GM12891 (cell line): ENCODE data around the gene TTC7B.

Experiments used
- DNase-seq: peaks from one replicate; pipeline ENCODE4 v3.0.0; 2011; ENCODE audit warnings: low spot score; ENCODE audit not compliant: insufficient read length
- FAIRE-seq: peaks from 2 replicates; lab custom pipeline; 2011; peaks lifted over from hg19 to GRCh38; lab: Jason Lieb, UNC
- PAX5 ChIP-seq: IDR thresholded peaks from 2 replicates; pipeline ENCODE4 v1.6.1; 2011; ENCODE audit warnings: low read length, moderate library complexity, mild to moderate bottlenecking; ENCODE audit not compliant: insufficient read depth, severe bottlenecking
- POLR2A ChIP-seq: IDR thresholded peaks from 2 replicates; pipeline ENCODE4 v1.6.1; 2011; ENCODE audit warnings: low read depth, low read length, control low read depth
- POLR2AphosphoS5 ChIP-seq: IDR thresholded peaks from 2 replicates; pipeline ENCODE4 v1.6.1; 2011; ENCODE audit warnings: low read depth, low read length, control low read depth
- POU2F2 ChIP-seq: IDR thresholded peaks from 2 replicates; pipeline ENCODE4 v1.6.1; 2011; ENCODE audit warnings: low read depth, mild to moderate bottlenecking, control low read depth, low read length, moderate library complexity
- SPI1 ChIP-seq: IDR thresholded peaks from 2 replicates; pipeline ENCODE4 v1.6.1; 2011; ENCODE audit warnings: low read depth, low read length, control low read depth
- TAF1 ChIP-seq: IDR thresholded peaks from 2 replicates; pipeline ENCODE4 v1.6.1; 2011; ENCODE audit warnings: low read depth, low read length, control low read depth

The TTC7B gene

GRCh38 chr14:90564496-90564895 lies 251.7 kb downstream of the TTC7B start:
- no peak for FAIRE-seq
- TF ChIP-seq SPI1 (no peak), POU2F2 (no peak), PAX5 (no peak), POLR2AphosphoS5 (no peak), POLR2A (no peak), TAF1 (no peak)
- no peak for DNase-seq

- FAIRE-seq (no peak), DNase-seq (no peak)
- TF ChIP-seq POLR2AphosphoS5 (no peak), TAF1 (no peak), POLR2A (no peak), PAX5 (no peak), SPI1 (no peak), POU2F2 (no peak)
Measured at GRCh38 chr14:90562652-90563051, 253.6 kb downstream of the TTC7B start.

DNA sequence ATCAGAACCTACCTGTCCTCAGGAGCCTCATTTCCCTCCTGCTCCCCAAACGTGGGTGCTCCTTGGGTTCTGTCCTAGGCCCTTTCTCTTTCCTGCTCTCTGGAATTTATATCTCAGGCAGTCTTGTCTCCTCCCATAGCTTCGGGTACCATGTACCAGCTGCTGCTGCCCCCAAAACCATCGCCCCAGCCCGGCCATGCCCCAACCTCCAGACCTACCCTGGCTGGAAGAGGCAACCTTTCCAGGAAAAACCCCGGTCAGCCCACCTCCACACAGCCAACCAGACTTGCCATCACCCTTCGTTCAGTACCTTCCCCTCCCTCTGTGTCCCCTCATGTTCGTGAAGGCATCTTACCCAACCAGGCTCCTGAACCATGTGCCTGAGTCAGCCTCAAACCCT lies 254.3 kb downstream of the TTC7B start:
- TF ChIP-seq SPI1 (no peak), TAF1 (no peak), POLR2AphosphoS5 (no peak), PAX5 (no peak), POLR2A (no peak), POU2F2 (no peak)
- DNase-seq (no peak), FAIRE-seq (no peak)

DNA sequence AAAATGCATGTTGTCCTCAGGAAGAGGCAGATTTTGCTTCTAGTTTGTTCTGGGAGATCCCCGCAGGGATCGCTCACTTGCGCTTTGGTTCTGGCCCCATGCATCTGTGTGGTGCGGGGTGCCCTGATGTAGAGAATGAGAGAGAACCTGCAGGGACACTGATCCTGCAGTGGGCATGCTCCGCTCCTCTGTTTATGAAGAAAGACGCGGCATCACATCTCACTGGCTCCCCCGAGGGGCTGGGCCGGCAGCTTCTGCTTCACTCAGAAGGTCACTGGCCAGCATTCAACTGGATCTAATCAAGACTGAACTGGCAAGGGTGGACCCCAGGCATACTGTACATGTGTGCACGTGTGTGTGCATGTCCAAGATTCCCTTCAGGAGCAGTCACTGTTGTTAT lies 255.2 kb downstream of the TTC7B start:
- no peak for DNase-seq
- TF ChIP-seq POU2F2 (no peak), SPI1 (no peak), POLR2A (no peak), PAX5 (no peak), POLR2AphosphoS5 (no peak), TAF1 (no peak)
- FAIRE-seq, result no peak

- FAIRE-seq (no peak), DNase-seq (no peak)
- TF ChIP-seq POLR2AphosphoS5 (no peak), PAX5 (no peak), TAF1 (no peak), POU2F2 (no peak), POLR2A (no peak), SPI1 (no peak)
Measured at GRCh38 chr14:90560558-90560957, 255.7 kb downstream of the TTC7B start.

DNA sequence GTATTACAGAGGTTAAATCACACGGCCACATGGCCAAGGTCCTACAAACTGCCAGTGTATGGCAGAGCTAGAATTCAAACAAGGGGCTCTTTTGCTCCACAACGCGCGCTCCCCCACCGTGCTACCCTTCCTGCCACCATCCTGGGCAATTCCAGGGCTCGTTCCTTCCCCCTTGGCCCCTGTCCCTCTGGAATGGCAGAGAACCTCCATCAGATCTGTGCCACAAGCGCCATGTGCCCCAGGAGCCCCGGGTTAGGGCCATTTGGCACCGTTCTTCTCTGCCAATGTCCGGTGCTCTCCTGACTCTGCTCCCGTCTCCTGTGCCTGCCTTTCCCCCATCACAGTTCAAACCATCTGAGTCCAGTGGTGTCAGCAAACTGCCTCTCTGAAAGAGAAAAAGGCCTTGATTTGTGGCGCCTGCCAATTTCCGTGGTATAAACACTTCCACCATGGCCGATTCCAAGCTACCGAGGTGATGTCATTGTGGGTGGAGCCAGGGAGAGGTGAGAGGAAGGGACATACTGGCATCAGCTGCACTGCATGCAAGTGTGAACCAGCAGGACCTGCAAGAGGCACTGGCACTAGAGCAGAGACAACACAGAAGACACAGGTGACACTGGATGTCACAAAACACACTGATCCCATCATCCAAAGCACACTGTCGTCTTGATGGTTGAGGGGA lies 256.3 kb downstream of the TTC7B start:
- no peak for DNase-seq
- no peak for TF ChIP-seq POU2F2
- no peak for TF ChIP-seq POLR2AphosphoS5
- TF ChIP-seq PAX5, result no peak
- no peak for TF ChIP-seq POLR2A

DNA sequence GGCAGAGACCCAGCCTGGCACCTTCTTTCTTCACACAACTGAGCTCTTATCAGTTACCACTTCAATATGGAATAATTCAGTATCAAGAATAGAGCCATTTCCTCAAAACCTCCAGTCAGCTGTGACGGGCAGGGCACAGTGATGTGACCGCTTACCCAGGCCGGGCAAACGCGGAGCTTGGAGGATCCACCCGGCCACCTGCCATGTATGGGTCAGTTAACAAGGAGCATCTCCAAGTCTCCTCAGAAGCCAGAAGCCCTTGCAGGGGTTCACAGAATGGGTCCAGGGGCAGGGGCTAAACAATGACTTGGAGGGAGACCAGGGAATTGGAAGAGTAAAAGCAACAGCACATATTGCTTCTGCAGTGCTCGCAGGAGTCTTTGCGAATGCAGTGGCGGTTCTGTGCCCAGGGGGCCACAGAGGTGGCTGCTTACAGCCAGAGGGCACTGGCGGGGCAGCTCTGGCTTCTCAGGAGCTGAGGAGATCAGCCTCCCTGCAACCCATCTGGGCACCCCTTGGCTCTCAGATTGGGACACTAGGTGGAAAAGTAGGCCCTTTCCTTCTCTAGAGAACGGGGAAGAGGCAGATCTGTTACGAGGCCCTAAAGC lies 257.1 kb downstream of the TTC7B start:
- DNase-seq (no peak), FAIRE-seq (no peak)
- no peak for TF ChIP-seq POLR2AphosphoS5
- no peak for TF ChIP-seq POU2F2
- TF ChIP-seq SPI1, result no peak
- TF ChIP-seq TAF1, result no peak
- TF ChIP-seq POLR2A, result no peak
- TF ChIP-seq PAX5, result no peak

More for the DNA sequence above, 256.3 kb downstream of the TTC7B start:
- FAIRE-seq, result no peak

- TF ChIP-seq POU2F2, result no peak
- TF ChIP-seq POLR2A, result no peak
- TF ChIP-seq PAX5, result no peak
- TF ChIP-seq POLR2AphosphoS5, result no peak
- TF ChIP-seq SPI1, result no peak
- no peak for TF ChIP-seq TAF1
- FAIRE-seq, result no peak
- no peak for DNase-seq
Measured at GRCh38 chr14:90558041-90558982, 257.9 kb downstream of the TTC7B start.

- DNase-seq (no peak), FAIRE-seq (no peak)
- TF ChIP-seq POLR2AphosphoS5 (no peak), SPI1 (no peak), POLR2A (no peak), PAX5 (no peak), TAF1 (no peak), POU2F2 (no peak)
Measured at GRCh38 chr14:90557516-90557915, 258.7 kb downstream of the TTC7B start.
